Activated CD4-positive, alpha-beta T cell treated with anti-CD3 and anti-CD28 coated beads, Interleukin-2, amount 50 U/mL, for 4 hours (primary cell): ENCODE results near the gene NAA15.
"Not testable (repeated sequence)": the region's sequence is repeated elsewhere in the genome, so short reads cannot be mapped to it uniquely, and the experiment has no call there.

ENCODE experiments used
- DNase-seq, 2 experiments: peaks; one replicate each; pipeline ENCODE4 v3.0.0-alpha.2; 2020

NAA15 gene

GRCh38 chr4:139368998-139369397 is 67.7 kb downstream of the NAA15 start:
- DNase-seq = no peak

- no peak for DNase-seq
Observed at GRCh38 chr4:139374251-139374650, 72.9 kb downstream of the NAA15 start.

- DNase-seq = no peak
Observed at GRCh38 chr4:139386421-139386820, 85.1 kb downstream of the NAA15 start.

DNA sequence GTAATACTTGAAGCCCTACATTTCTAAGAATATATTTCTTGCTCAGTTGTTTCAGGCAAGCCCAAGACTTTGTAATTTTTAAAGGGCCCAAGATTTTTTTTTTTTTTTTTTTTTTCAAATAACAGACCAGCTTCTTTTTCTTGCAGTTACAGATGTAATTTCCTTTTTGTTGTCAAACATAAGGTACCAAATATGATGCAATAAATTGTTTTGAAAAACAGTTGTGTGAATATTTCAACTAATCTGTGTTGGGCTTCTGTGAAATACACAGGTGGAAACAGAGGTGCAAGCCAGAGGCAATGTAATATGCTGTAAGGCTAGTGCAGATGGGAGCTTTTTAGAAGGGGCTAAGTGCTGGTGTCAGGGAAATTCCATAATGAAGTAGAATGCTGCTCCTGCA is 87.8 kb downstream of the NAA15 start:
- DNase-seq = no peak

DNA sequence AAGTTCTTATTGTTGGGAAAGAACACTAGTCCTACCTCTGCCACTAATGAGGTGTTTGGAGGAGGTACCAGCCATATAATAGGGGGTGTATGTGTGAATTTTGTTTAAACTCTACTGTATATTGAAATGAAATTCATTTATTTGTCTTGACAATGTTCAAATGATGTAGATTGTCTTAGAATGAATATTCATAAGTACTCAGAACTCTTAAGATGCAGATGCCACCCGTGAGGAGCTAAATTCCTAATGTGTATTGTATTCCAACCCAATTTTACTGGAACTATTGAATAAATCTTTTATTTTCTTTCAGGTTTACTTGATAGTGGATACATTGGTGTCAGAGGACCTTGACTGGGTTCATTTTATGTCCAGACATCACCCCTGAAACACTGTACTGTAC is 88.7 kb downstream of the NAA15 start:
- DNase-seq = no peak

GRCh38 chr4:139391731-139392130 is 90.4 kb downstream of the NAA15 start:
- DNase-seq = no peak

DNA sequence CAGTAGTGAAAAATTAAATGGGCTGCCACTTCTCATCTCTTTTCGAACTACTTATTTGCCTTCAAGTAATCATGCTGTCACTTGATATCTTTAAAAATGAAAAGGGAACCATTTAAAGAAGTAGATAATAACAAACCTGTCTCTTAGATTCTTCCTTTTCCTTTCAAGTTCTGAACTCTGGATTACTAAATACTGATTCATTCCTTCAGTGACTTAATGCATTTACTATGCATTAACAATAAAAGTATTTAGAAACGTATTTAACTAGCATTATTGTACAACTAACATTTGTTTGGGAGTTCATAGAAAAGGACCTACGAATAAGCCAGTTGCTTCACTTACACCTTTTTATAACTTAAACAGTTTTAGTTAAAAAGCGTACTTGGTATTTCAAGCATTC is 91.5 kb downstream of the NAA15 start:
- no peak for DNase-seq

GRCh38 chr4:139401368-139401767 is 100.1 kb downstream of the NAA15 start:
- no peak for DNase-seq

DNA sequence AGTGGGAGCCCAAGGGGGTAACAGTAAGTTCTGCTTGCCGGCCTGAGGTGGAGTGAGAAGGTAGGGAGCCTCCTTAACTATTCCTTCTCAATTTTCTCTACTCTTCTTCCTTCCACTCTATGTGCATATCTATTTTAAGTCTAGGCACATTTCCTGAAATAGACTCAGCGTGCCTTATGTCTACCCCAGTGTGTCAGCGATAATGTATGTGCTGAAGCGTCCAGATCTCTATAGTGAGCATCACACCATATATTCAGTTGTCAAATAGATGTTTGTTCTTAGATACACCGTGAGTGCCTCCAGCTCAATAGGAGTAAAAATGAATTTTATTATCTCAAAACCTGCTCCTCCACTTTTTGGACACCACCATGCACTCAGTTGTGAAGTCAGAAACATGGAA is 101.1 kb downstream of the NAA15 start:
- no peak for DNase-seq

- DNase-seq = no peak
Observed at GRCh38 chr4:139403462-139403861, 102.2 kb downstream of the NAA15 start.

DNA sequence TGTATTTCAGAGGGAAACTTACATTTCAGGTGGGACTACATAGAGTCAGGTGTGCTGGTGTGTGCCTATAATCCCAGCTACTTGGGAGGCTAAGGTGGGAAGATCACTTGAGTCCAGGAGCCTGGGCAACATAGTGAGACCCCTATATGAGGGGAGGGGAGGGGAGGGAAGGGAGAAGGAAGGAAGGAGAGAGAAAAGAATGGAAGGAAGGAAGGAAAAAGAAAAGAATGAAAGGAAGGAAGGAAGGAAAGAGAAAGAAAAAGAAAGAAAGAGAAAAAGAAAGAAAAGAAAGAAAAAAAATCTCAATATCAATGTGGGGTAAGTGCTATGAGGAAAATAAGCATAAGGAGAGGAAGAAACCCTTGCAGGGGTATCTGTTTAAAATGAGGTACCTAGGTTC is 109.0 kb downstream of the NAA15 start:
- DNase-seq = no peak

DNA sequence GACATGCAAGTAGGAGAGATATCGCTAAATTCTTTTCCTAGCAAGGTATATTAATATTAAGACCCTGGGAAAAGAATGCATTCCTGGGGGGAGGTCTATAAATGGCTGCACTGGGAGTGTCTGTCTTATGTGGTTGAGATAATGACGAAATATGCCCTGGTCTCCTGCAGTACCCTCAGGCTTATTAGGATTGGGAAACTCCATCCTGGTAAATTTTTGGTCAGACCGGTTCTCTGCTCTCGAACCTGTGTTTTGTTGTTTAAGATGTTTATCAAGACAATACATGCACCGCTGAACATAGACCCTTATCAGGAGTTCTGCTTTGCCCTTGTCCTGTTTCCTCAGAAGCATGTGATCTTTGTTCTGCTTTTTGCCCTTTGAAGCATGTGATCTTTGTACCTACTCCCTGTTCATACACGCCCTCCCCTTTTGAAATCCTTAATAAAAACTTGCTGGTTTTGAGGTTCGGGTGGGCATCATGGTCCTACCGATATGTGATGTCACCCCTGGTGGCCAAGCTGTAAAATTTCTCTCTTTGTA is 113.4 kb downstream of the NAA15 start:
- DNase-seq = not testable (repeated sequence)

GRCh38 chr4:139416073-139416673 is 114.9 kb downstream of the NAA15 start:
- no peak for DNase-seq

GRCh38 chr4:139419388-139419914 is 118.1 kb downstream of the NAA15 start:
- DNase-seq = no peak

DNA sequence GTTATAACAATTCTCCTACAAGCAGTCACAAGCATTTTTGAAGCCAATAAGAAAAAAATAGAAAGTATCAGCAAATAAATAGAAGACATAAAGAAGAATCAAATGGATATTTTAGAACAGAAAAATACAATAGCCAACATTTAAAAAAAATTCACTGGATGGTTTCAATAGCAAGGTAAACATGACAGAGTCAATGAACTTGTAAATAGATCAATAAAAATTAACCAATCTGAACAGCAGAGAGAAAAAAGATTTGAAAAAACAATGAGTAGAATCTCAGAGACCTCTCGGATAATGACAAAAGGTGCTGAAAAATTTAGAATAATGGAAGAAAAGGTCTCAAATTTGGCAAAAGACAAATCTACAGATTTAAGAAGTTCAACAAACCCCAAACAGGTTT is 119.3 kb downstream of the NAA15 start:
- no peak for DNase-seq

GRCh38 chr4:139436122-139436521 is 134.8 kb downstream of the NAA15 start:
- no peak for DNase-seq

DNA sequence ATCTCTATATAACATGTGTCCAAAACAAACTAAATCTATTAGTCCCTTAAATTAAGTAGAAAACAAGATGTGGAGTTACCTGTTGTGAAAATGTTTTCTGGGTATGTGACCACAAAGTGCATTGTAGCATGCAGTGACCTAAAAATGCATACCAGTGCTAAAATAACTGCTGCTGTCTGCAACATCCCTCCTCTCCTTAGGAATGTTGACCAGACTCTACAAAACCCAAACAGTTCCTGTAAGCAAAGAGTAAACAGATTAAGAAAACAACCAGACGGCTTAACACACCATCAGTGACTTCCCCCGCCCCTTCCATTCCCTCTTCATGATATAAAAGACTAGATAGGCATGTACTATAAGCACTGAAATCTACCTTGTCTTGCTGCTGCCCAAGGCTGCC is 136.8 kb downstream of the NAA15 start:
- DNase-seq = no peak

DNA sequence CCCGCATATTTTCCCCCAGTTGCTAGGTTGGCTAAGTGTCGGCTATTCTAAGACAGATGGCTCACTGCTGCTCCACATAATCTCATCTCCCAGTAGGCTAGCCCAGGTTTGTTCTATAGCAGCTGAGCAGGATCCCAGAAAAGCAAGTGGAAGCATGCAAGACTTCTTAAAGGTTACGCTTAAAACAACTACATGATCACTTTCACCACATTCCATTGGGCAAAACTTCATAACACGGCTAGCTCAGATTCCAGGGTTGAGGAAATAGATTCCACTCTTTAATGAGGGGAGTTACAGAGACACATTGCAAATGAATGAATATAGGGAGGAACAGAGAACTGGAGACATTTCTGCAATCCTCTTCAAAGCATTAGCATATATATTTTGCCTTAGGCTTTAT is 139.7 kb downstream of the NAA15 start:
- no peak for DNase-seq

DNA sequence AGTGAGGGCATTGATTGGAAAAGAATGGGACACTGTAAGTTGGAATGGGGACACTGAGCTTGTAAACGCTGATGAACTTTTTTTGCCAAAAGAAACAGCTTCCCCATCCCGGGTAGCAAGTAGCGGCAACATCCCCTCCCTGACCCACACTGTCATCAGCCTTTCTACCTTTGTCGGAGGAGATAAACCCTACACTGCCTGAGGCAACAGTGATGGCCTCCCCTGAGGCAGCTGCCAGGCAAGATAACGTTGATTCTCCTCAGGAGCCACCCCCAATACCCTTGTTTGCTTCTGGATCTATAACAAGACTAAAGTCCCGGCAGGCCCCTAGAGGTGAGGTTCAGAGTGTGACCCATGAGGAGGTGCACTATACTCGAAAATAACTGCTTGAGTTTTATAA is 142.4 kb downstream of the NAA15 start:
- DNase-seq = no peak

GRCh38 chr4:139444881-139445280 is 143.6 kb downstream of the NAA15 start:
- not testable (repeated sequence) for DNase-seq

DNA sequence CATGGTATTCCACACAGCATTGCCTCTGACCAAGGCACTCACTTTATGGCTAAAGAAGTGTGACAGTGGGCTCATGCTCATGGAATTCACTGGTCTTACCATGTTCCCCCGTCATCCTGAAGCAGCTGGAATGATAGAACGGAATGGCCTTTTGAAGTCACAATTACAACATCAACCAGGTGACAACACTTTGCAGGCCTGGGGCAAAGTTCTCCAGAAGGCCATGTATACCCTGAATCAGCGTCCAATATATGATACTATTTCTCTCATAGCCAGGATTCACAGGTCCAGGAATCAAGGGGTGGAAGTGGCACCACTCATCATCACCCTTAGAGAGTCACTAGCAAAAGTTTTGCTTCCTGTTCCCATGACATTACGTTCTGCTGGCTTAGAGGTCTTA is 145.8 kb downstream of the NAA15 start:
- DNase-seq = not testable (repeated sequence)

DNA sequence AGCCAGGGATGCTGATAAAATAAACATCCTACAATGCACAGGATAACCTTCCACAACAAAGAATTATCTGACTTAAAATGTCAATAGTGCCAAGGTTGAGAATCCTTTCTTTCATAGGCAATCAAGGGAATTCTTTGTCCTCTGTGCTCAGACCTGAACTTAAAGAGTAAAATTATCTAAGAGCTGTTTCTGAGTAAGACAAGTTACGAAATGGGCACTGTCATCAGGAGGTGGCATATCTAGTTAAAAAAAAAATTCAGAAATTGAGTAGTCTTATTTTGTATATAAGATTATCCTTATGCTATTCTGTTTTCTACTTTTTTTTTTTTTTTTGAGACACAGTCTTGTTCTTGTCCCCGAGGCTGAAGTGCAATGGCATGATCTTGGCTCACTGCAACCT is 149.3 kb downstream of the NAA15 start:
- DNase-seq = no peak

DNA sequence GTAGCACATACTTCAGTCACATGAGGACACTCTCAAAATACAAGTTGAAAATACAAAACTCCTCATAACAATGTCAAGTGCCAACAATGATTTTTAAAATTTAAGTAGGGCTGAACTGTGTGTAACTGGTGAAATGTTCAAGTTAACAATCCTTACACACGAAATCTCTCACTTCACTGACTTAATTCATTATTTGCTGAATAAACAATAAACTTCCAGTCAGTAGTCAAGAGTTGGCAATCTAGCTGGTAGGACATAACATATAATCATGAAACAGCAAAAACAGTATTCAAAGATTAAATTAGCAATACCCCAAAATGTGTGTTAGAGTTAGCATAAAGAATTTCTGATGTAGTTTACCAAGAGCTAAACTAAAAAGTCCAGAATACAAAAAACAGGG is 150.7 kb downstream of the NAA15 start:
- no peak for DNase-seq

DNA sequence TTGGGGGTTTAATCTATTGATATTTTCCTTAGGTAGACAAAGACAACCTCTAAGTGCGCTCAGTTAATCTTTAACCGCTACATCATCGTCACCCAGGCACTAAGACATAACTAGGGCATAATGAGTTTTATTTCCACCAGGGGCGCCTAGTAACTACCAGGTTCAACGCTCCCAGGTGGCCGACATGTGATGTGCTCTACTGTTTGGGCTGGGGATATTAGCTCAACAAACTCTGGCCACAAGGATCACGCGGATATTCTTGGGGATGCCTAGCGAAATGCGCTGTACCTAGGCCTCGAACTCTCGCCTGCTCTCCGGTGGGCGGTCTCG is 151.7 kb downstream of the NAA15 start:
- DNase-seq = peak; percentile 61 to 65

- DNase-seq = peak; percentile 95
Observed at GRCh38 chr4:139453371-139454110, 152.2 kb downstream of the NAA15 start.
